ENCODE measurements around the gene ADK. TPM values are rescaled to one million over a fixed set of nuclear protein-coding genes. Genes with fewer than 3 reads are reported as not detected.

The ADK gene
- total RNA-seq, 1 experiment from 2014 or later: 159 TPM

GRCh38 chr10:74175510-74176379 lies 24.7 kb downstream of the ADK start:
- H3K4me2 ChIP-seq: peak overlapping the region; percentile 86
- peak overlapping the region; percentile 90 for H3K4me3 ChIP-seq
- peaks cover 5% of the 10 kb centered on the region; the same call in 1 of the 2 replicates for H3K36me3 ChIP-seq (ENCODE audit: low read depth)
- intact Hi-C loops (cut with micrococcal nuclease; ENCODE audit: unreplicated experiment): loop anchor here (1.0 to 5.0 kb wide), 5 partner anchors 15 to 63 kb away; partner anchors contain the start of gene ADK
- no peaks in the 10 kb centered on the region for H3K9me3 ChIP-seq (ENCODE audit: insufficient read depth, low read depth)
- POLR2A ChIA-PET (ENCODE audit: unreplicated experiment): interaction anchor here (0.6 to 1.2 kb wide), 2 partner anchors 23 to 33 kb away, joined by 3 to 5 read pairs; no protein-coding TSS in a partner anchor
- H3K27ac ChIP-seq: peak overlapping the region; percentile 79
- peaks cover 18% of the 10 kb centered on the region for H3F3A ChIP-seq (ENCODE audit: insufficient read depth, low read depth)
- TF ChIP-seq, protein P1, sequence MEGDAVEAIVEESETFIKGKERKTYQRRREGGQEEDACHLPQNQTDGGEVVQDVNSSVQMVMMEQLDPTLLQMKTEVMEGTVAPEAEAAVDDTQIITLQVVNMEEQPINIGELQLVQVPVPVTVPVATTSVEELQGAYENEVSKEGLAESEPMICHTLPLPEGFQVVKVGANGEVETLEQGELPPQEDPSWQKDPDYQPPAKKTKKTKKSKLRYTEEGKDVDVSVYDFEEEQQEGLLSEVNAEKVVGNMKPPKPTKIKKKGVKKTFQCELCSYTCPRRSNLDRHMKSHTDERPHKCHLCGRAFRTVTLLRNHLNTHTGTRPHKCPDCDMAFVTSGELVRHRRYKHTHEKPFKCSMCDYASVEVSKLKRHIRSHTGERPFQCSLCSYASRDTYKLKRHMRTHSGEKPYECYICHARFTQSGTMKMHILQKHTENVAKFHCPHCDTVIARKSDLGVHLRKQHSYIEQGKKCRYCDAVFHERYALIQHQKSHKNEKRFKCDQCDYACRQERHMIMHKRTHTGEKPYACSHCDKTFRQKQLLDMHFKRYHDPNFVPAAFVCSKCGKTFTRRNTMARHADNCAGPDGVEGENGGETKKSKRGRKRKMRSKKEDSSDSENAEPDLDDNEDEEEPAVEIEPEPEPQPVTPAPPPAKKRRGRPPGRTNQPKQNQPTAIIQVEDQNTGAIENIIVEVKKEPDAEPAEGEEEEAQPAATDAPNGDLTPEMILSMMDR (conservative IDR thresholded peaks at IDR 0.05): no peak
- no peak for TF ChIP-seq EZH2 (IDR thresholded peaks at IDR 0.05; ENCODE audit: low read depth)
- H2AFZ ChIP-seq: peak overlapping the region; percentile 91
- H3K4me1 ChIP-seq (replicated peaks; ENCODE audit: insufficient read depth): peaks cover 29% of the 10 kb centered on the region
- no peaks in the 10 kb centered on the region for H4K20me1 ChIP-seq (ENCODE audit: insufficient read depth)
- no peaks in the 10 kb centered on the region for H3K27me3 ChIP-seq (ENCODE audit: insufficient read depth, low read depth)
- peaks cover 36% of the 10 kb centered on the region for H3K79me2 ChIP-seq (ENCODE audit: low read depth)
- H3K9me2 ChIP-seq (ENCODE audit: insufficient read depth): no peaks in the 10 kb centered on the region
- DNase-seq: no peak
- CTCF ChIA-PET: interaction anchor here (0.6 kb wide), 1 partner anchor 55 kb away, joined by 3 read pairs; no protein-coding TSS in a partner anchor
- BruUV-seq (replicated peaks): TSS peak; percentile 78

GRCh38 chr10:74176380-74177139 lies 25.5 kb downstream of the ADK start:
- peak; percentile 91 to 97 for DNase-seq
- H3K27ac ChIP-seq: peak overlapping the region; percentile 79
- H3K4me3 ChIP-seq: peak overlapping the region; percentile 90
- H3K79me2 ChIP-seq (ENCODE audit: low read depth): peaks cover 45% of the 10 kb centered on the region
- peak overlapping the region; percentile 91 for H2AFZ ChIP-seq
- POLR2A ChIA-PET (ENCODE audit: unreplicated experiment): interaction anchor here (0.6 kb wide), 1 partner anchor 32 kb away, joined by 5 read pairs; no protein-coding TSS in a partner anchor
- intact Hi-C loops (cut with micrococcal nuclease; ENCODE audit: unreplicated experiment): loop anchor here (1.0 to 5.0 kb wide), 5 partner anchors 14 to 62 kb away; partner anchors contain the start of gene ADK
- no peaks in the 10 kb centered on the region for H4K20me1 ChIP-seq (ENCODE audit: insufficient read depth)
- no peak for TF ChIP-seq EZH2 (IDR thresholded peaks at IDR 0.05; ENCODE audit: low read depth)
- TF ChIP-seq, protein P1 (conservative IDR thresholded peaks at IDR 0.05): no peak
- CTCF ChIA-PET: no interaction called here
- BruUV-seq (replicated peaks): no TSS peak
- peak overlapping the region; percentile 86 for H3K4me2 ChIP-seq
- H3F3A ChIP-seq (ENCODE audit: insufficient read depth, low read depth): peaks cover 18% of the 10 kb centered on the region
- H3K9me2 ChIP-seq (ENCODE audit: insufficient read depth): no peaks in the 10 kb centered on the region
- no peaks in the 10 kb centered on the region for H3K27me3 ChIP-seq (ENCODE audit: insufficient read depth, low read depth)
- H3K36me3 ChIP-seq (ENCODE audit: low read depth): peaks cover 5% of the 10 kb centered on the region; the same call in 1 of the 2 replicates
- peaks cover 33% of the 10 kb centered on the region for H3K4me1 ChIP-seq (replicated peaks; ENCODE audit: insufficient read depth)
- no peaks in the 10 kb centered on the region for H3K9me3 ChIP-seq (ENCODE audit: insufficient read depth, low read depth)

DNA sequence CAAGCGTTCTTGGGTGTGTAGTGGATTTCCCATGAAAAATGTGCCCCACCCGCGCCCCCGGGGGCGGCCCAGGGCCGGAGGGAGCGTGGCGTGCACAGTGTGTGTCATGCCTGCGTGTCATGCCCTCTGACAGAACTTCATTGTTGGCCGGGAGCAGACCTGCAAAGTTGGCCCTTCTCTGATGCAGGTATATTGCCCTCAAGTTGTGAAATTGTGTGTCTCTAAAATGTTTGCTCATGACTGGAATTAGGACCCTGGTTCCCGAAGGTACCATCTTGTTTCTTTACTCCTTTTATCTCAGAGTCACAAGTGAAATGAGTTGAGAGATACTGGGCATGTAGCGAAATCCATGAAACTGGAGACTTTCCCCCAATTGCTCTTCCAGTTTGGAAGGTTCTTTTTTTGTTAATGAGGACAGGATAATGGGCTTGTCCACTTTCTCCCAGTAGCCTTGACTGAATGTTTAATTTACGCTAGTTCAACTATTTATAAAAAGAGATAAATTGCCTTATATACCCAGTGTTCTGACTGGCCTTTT lies 26.2 kb downstream of the ADK start:
- DNase-seq: peak; percentile 51 to 70
- Histone ChIP-seq H3K9me3 (ENCODE audit: insufficient read depth, low read depth) (no peaks in the 10 kb centered on the region), H3K36me3 (ENCODE audit: low read depth) (peaks cover 5% of the 10 kb centered on the region; the same call in 1 of the 2 replicates), H4K20me1 (ENCODE audit: insufficient read depth) (no peaks in the 10 kb centered on the region), H3K4me3 (peak overlapping the region; percentile 90), H3K27ac (peak overlapping the region; percentile 79), H3F3A (ENCODE audit: insufficient read depth, low read depth) (peaks cover 18% of the 10 kb centered on the region), H3K4me1 (replicated peaks; ENCODE audit: insufficient read depth) (peaks cover 34% of the 10 kb centered on the region), H3K79me2 (ENCODE audit: low read depth) (peaks cover 50% of the 10 kb centered on the region), H3K27me3 (ENCODE audit: insufficient read depth, low read depth) (no peaks in the 10 kb centered on the region), H3K9me2 (ENCODE audit: insufficient read depth) (no peaks in the 10 kb centered on the region), H3K4me2 (peak overlapping the region; percentile 86), H2AFZ (peak overlapping the region; percentile 91)
- ChIA-PET CTCF (interaction anchor here (0.6 to 0.8 kb wide), 3 partner anchors 26 to 234 kb away, joined by 3 to 6 read pairs (median 3); partner anchors contain the start of genes ADK and AP3M1), POLR2A (ENCODE audit: unreplicated experiment) (interaction anchor here (0.7 kb wide), 1 partner anchor 160 kb away, joined by 8 read pairs; no protein-coding TSS in a partner anchor)
- TF ChIP-seq, protein P1 (conservative IDR thresholded peaks at IDR 0.05): no peak
- no peak for TF ChIP-seq EZH2 (IDR thresholded peaks at IDR 0.05; ENCODE audit: low read depth)
- intact Hi-C loops (cut with micrococcal nuclease; ENCODE audit: unreplicated experiment): loop anchor here (5.0 kb wide), 1 partner anchor 35 kb away; no protein-coding TSS in a partner anchor
- BruUV-seq (replicated peaks): TSS peak; percentile 63
